Cerebellar nuclear complex (tissue), 1 donor: Measurements from ENCODE around the gene BCORL1.

Experiments
- DNase-seq, 2 experiments: peaks; one replicate each; lab custom pipeline; 2025; lab: John Stamatoyannopoulos, UW

The BCORL1 gene

DNA sequence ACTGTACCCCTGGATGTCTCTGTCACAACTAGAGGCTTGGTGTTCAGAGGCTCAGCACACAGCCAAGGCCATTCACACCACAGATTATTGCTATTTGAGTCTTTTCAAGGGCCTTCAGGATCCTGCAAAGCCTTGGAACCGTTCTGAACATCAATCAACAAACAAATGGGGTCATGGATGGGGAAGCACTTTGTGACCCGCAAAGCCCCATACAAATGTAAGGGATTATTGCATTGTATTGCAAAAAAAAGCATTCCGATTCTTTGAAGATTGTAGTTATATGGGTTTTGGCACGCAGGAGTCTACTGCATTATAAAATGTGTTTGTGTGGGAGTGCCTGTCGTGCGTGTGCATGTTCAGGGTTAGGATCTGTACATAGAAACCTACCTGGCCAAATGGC is 17.3 kb upstream of the BCORL1 start:
- no peak for DNase-seq

DNA sequence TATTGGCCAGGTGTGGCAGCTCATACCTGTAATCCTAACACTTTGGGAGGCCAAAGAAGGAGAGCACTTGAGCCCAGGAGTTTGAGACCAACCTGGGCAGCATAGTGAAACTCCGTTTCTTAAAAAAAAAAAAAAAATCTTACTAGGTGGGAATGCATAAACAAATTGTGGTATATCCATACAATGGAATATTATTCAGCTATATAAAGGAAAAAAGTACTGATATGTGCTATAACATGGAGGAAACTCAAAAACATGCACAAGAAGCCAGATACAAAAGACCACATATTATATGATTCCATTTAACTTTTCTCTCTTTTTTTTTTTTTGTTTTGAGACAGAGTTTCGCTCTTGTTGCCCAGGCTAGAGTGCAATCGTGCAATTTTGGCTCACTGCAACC is 13.5 kb upstream of the BCORL1 start:
- DNase-seq, result no peak

DNA sequence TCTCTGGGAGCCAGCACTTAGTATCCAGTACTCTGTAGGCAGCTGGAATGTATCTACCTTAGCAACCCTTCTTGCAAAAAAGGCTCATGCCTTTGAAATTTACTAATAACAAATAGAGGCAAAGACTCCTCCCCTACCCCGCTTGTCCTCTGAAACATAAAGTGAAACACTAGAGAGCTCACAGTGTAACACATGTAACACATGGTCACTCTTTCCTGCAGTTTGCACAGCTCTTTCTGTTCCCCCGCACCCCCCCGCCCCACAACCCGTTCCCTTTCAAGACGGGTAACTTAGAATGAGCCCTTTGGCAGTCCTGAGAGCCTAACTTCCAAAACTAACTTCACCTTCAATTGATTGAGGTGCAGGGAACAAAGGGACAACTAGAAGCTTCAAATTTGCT is 6.0 kb upstream of the BCORL1 start:
- DNase-seq, result no peak

DNA sequence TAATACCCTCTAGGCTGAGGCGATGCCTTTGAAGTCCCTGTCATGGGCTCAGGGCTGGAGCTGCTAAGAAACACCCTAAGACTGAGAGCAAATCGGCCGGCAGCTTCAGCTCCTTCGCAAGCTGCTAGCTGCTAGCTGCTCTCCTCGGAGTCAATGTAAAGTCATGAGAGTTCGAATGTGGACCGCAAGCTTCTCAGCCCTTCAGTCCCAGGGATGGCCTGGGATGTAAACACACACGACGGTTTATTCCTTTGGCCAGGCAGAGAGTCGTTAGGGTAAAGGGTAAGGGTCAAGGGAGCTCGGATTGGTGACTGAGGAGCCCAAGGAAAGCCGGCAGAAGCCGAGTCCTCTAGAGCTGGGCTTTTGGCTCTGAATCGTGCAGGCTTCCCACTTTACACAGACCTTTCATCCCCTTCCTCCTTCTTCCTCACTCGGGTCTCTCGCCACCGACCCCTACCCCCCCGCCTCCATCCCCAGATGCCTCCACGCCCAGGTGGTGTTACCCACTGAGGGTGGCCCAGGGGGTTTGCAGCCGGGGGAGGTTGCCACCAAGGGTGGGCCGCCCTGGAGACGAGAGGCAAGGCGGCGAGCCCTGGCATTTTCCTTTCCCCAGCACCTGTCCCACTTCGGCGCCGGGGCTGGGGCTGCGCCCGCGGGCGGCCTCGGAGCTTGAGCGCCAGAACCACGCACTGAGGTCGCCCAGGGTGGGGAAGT is 3.1 kb upstream of the BCORL1 start:
- no peak for DNase-seq

DNA sequence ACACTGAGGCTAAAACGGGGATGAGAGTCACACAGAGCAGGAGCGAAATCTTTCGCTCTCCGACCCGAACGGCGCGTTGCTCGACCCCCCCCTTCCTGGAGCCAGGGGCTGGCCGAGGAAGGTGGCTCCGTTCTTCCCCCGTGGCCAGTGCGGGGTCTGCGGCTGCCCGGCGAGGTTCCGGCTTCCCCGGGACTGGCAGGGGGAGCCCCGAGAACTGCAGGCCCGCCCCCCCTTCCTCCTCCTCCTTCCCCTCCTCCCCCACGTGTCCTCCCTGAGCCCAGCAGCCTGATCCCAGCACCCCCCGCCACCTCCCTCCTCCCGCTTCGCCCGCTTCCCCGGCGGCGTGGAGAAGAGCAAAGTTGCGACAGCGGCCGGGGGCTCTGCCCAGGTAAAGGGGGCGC is 2.4 kb upstream of the BCORL1 start:
- no peak for DNase-seq

DNA sequence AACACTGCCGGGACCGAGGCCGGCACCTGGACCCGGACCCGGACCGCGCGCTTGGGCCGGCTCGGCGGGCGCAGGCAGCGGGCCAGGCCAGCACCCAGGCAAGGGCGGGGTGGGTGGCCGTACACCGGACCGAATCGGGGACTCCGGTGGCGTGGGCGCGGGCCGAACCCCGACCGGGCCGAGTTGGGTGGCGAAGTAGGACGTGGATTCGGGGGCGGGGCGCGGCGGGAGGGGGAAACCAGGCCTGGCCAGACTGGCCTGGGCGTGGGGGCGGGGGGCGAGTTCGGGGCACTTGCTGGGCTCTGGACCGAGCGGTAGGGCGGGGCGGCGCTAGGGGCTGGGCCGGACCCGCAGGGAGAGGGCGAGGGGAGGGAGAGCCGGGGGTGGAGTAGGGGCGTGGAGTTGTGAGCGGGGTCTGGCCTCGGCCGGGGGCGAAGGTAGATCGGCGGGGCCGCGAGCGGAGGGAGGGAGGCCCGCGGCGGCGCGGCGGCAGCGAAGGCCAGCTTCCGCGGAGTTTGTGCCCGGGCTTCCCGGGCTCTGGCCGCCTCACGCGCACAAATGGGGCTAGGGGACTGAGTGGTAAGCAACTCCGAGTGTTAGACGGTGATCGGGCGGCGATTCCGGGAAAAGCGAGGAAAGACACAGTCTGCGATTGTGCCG is 1.8 kb upstream of the BCORL1 start:
- DNase-seq, result no peak

DNA sequence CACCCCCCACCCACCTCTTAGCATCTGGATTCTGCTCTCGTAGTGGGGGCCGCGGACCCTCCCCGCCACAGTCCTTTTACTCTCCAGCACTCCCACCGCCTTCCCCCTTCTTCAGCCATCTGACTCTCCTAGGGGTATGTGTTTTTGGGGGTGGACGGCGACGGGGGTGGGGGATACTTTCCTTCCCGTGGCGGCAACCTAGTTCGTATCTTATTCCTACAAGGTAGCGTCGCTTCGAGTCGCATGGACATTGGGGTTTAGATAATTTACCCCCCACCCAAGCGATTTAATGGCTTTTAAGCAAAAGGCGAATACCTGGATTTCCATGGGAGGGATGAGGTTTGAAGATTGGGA is 1.3 kb upstream of the BCORL1 start:
- no peak for DNase-seq

DNA sequence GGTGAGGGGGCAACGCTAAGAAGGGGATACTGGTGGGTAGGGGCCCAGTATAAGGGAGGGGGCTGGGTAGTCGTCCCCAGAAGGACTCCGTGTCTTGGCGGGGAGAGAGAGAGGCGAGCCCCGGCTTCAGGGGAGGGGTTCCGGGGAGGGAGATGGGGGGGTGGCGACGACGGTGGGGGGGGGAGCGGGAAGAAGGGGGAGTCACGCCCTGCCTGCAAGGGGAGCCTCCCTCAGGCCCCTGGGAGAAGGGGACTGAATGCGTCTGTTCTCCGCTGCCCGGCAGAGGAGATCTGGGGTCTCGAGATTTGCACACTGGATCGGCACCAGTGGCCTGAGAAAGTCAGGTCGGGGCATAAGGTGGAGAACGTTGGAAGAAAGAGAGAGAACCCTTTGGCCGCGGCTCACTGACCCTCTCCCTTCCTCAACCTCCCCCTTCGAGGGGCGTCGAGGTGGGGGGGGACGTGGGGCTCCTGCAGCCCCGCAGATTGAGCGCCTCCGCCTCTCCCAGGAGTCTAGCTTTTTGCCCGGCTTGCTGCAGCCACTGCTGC is 609 bp upstream of the BCORL1 start:
- DNase-seq, result no peak

DNA sequence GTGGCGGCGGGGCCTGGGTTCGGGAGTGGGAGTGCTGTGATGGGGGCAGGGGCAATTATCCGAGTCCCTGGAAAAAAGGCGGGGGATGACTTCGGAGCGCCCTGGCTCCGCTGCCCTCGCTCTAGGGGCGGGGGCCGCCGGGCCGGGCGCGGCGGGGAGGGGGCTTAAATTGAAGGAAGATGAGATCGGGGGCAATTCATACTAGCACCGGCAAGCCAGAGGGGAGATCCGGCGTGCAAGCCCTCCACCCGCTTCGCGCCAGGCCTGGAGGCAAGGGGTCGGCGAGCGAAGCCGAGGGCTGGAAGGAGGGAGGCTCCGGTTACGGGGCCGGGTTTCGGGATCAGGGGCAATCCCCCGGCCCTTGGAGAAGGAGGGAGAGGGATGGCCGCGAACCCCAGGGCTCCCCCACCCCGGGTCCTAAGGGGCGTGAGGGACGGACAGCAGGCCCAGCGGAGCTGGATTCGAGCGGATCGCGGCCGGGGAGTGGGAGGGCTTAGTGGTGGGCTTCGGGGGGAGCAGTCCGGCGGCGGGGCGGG is 1.2 kb downstream of the BCORL1 start:
- DNase-seq, result no peak

DNA sequence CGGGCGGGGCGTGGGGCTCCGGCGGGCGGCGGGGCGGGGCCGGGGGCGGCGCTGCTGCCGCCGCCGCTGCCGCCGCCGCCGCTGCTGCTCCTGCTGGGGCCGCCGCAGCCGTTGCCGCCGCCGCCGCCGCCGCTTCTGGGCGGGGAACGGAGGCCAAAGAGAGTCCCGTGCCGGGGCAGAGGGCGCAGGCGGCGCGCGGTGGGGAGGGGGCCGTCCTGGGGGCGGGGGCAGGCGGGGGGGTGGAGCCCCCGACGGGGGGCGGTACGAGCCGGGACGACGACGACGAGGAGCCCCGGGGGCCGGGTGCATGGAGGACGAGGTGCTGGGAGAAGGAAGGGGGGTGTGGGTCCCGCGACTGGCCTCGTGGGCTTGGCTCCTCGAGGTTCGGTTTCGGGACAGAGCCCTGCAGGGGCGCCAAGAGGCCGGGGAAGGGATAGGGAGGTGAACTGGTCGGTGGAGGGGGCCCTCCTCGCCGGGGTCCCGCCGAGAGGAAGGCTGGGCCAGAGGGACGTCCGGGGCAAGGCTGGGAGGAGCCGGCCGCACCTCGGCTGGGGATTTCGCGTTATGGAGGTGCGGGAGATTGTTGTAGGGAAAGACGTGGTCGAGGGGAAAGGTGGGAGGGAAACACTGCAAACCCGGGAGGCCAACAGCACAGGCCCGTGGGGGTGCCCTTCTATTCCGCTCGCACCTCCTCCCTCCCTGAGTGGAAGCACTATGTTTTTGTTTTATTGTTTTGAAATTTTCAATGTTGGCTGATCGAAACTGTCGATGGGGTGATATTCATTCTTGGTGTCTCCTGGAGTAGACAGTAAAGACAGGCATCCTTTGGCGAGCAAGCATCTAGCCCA is 1.9 kb downstream of the BCORL1 start:
- no peak for DNase-seq

DNA sequence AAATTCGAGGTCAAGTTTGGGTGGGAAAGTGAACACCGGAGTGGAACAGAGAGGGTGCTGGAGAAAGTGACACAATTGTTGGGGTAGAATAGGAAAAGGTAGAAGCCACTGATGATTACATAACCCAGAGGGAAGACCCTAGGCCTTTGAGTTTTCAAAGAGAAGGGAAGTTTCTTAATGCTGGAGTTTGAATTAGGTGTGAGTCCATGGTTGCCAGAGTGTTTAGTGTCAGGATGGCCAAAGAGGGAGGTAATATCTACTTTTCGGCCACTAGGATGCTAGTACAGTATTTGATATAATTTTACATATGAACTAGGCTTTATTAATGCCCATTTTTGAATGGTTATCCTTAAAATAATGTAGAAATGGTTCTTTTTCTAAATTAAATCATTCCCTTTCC is 5.4 kb downstream of the BCORL1 start:
- DNase-seq, result no peak

DNA sequence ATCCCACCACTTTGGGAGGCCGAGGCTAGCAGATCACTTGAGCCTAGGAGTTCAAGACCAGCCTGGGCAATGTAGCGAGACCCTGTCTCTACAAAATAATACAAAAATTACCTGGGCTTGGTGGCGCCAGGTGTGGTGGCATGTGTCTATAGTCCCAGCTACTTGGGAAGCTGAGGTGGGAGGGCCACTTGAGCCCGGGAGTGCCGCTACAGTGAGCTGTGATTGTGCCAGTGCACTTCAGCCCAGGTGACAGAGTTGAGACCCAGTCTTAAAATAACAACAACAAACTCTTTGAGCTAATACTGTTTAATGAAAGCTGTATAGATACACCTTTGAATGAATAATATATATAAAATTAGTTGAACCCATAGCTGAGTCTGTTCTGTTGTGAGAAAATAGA is 9.7 kb downstream of the BCORL1 start:
- DNase-seq, result no peak

DNA sequence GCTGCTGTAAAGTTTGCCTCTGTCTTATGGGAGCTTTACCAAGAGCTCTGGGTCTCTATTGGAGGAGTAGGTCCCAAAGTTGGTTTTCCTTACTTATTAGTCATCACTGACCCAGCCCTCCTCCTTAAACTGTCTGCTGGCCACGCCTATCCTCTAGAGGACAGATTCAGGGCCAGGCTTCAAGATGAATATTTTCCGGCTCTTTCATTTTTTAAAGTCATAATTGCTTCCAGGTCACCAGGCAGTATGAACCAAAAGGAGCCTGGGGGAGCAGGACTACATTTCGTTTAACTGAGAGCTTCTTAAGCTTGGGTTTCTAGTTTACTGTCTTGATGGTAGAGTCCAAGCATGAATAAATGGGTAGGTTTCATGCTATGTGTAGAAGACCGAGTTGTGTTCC is 13.7 kb downstream of the BCORL1 start:
- no peak for DNase-seq

DNA sequence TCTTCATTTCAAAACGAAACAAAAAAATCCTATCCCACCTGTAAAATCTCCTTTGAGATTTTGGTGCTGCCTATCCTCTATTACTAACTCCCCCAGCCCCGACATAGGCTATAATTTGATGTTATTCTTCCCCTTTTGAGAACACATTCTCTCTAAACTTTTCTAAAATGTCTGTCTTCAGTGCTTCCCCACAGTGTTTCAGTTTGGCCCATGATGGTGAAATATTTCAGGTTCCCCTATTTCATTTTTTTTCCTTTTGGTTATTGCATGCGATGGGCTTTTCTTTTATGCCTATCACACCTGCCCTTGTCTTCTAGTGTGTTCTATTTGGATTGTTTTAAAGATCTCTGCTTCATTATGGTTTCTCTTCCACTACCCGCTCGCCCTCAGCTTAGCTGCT is 14.7 kb downstream of the BCORL1 start:
- DNase-seq, result no peak

DNA sequence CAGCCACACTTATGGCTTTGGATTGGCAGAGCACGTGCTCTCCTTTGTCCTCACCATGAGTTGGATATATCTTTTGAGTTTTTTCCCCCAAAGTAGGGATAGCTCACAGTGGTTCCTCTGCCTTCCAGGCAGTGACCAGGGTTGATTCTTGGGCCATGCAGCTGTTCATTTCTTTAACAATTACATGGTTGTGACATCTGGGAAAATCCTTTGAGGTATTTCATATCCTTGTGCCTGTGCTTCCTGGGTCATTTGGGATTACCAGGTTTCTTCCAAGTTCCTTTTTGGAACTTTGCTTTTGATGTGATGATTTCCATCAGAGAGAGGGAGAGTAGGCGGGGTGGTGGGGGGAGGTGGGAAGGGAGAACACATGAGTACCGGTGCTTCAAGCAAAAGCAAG is 15.6 kb downstream of the BCORL1 start:
- DNase-seq, result no peak

DNA sequence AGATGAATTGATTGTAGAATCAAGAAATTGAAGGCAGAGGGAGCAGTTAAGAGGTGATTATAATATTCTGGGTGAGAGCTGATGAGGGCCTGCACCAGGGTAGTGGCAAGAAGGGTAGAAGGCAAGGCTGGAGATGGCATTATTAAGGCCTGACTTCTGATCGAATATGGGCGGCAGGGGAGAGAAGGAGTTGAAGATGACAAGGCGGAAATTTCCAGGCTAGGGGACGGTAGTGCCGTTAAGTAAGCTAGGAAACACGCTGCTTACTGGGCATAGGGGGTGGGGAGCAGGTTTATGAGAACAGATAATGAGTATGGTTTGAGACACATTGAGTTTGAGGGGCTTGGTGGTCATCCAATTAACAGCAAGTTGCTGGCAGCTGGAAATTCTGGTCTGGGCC is 19.5 kb downstream of the BCORL1 start:
- no peak for DNase-seq

DNA sequence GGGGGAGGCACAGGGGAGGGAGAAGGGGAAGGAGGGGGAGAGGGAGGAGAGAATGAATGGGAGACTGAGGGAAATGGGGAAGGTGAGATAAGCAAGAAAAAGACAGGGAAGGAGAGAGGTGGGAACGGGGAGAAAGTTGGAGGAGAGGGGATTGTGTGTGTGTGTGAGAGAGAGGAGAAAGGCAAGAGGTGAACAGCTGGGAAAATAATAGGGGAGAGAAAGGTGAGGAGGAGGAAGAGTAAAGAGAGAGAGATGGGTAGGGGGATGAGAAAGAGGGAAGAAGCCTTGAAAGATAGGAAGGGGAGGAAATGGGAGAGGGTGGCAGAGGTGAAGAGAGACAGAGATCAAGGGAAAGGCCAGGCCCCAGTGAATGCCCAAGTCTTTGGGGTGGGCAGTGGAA is 20.1 kb downstream of the BCORL1 start:
- DNase-seq, result no peak

DNA sequence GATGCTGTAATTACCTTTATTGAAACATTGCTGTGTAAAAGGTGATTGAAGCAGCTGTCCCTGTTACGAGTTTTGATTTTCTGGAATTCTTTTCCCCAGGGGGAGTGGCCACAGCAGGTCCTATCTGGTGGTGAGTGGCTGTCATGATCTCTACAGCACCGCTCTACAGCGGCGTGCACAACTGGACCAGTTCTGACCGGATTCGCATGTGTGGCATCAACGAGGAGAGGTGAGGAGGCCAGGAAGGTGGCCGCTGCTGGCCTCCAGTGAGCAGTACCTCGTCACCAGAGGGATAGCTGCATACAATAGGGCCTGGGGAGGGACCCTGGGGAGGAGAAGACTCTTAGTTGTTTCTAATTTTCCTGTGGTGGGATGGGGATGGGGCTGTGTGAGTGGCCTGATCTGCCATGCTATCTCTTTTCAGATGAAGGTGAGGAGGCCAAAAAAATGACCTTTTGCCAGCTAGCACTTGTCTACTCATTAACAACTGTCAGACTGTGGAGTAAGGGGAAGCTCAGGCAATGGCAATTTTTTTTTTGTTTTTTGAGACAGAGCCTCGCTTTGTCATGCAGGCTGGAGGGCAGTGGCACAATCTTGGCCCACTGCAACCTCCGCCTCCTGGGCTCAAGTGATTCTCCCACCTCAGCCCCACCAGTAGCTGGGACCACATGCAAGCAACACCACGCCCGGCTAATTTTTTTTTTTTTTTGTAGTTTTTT is 22.8 kb downstream of the BCORL1 start:
- DNase-seq, result no peak

DNA sequence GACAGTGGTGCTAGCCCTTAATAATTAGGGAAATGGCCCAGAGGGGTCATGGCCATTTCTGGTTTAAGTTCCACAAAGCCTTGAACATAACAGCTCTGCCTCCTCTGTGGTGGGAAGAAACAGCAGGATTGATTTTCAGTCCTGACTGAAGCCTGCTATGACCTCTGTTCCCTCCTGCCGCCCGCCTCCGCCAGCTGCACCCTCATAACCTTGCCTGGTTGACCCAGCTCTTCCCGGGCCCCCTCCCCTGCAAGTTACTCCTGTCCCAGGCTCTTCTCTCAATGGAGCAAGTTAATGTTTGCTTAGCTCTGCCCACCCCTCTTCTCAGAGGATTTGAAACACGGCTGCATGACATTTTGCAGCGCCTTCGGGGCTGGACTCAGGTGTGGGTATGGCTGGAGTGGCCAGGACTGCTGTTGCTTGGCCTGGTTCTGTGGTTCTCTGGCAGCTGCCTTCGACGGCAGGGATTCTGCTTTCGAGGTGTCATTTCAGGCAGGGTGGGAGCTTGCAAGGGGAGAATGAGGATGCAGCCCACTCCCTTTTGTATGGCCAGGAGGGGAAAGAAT is 27.3 kb downstream of the BCORL1 start:
- DNase-seq, result no peak

DNA sequence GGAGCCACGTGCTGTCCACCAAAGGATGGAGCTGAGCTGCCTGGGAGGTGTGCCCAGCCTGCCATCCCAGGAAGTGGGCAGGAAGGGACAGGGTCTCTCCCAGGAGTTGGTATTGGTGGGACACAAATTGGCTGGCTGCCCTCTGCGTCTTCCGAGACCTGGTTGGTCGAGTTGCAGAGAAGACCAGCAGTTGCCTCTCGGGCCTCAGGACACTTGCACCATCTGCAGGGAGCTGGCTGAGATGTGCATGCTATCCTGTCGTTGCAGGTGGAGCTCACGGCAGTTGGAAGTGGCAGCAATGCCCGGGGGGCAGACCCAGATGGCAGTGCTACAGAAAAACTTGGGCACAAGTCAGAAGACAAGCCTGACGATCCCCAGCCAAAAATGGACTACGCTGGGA is 30.2 kb downstream of the BCORL1 start:
- DNase-seq, result no peak

DNA sequence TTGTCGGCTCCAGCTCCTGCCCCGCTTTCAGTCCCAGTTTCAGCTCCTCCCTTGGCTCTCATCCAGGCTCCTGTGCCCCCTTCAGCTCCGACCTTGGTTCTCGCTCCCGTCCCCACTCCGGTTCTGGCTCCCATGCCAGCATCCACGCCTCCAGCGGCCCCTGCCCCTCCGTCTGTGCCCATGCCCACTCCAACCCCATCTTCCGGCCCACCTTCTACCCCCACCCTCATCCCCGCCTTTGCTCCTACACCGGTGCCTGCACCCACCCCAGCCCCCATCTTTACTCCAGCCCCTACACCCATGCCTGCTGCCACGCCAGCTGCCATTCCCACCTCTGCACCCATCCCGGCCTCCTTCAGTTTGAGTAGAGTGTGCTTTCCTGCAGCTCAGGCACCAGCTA is 31.2 kb downstream of the BCORL1 start:
- no peak for DNase-seq

DNA sequence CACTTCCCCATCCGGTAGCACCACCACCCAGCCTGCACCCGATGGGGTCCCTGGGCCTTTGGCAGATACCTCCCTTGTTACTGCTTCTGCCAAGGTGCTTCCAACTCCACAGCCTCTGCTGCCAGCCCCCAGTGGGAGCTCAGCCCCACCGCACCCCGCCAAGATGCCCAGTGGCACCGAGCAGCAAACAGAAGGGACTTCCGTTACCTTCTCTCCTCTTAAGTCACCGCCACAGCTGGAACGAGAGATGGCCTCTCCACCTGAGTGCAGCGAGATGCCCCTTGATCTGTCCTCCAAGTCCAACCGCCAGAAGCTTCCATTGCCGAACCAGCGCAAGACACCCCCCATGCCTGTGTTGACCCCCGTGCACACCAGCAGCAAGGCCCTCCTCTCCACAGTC is 31.9 kb downstream of the BCORL1 start:
- no peak for DNase-seq
